HEK293 (cell line): ENCODE measurements around the gene PGK2.

ENCODE experiments used
- FEZF1 ChIP-seq: fragments of 450-650 bp; formaldehyde crosslinking; IDR thresholded peaks from 2 replicates; pipeline ENCODE4 v1.5.1; 2016; ENCODE audit warnings: missing biosample characterization, missing genetic modification characterization
- KLF16 ChIP-seq: fragments of 450-650 bp; formaldehyde crosslinking; IDR thresholded peaks from 2 replicates; pipeline ENCODE4 v1.5.1; 2017; ENCODE audit warnings: missing biosample characterization, missing genetic modification characterization
- SP7 ChIP-seq: fragments of 450-650 bp; formaldehyde crosslinking; IDR thresholded peaks from 2 replicates; pipeline ENCODE4 v1.5.1; 2016; ENCODE audit warnings: missing biosample characterization, missing genetic modification characterization
- ZBTB21 ChIP-seq: fragments of 450-650 bp; formaldehyde crosslinking; IDR thresholded peaks from 2 replicates; pipeline ENCODE4 v1.5.1; 2017; ENCODE audit warnings: missing biosample characterization, missing genetic modification characterization
- ZNF423 ChIP-seq: fragments of 450-650 bp; formaldehyde crosslinking; IDR thresholded peaks from 2 replicates; pipeline ENCODE4 v1.5.1; 2016; ENCODE audit warnings: missing biosample characterization, missing genetic modification characterization
- ZNF626 ChIP-seq: fragments of 450-650 bp; sonication (Bioruptor Pico); formaldehyde crosslinking; IDR thresholded peaks from 2 replicates; pipeline ENCODE4 v1.5.1; 2018; ENCODE audit warnings: missing biosample characterization, missing genetic modification characterization, inconsistent platforms
- ZNF747 ChIP-seq: fragments of 450-650 bp; formaldehyde crosslinking; IDR thresholded peaks from 2 replicates; pipeline ENCODE4 v1.5.1; 2016; ENCODE audit warnings: missing biosample characterization, missing genetic modification characterization
- ZNF776 ChIP-seq: fragments of 450-650 bp; formaldehyde crosslinking; IDR thresholded peaks from 2 replicates; pipeline ENCODE4 v1.5.0; 2017; ENCODE audit warnings: missing biosample characterization, missing genetic modification characterization, borderline replicate concordance
- TF ChIP-seq, protein P1 (sequence below): fragments of 450-650 bp; formaldehyde crosslinking; IDR thresholded peaks from 2 replicates; pipeline ENCODE4 v1.5.1; 2016; ENCODE audit warnings: missing biosample characterization, missing genetic modification characterization
- TF ChIP-seq, protein P2 (sequence below): fragments of 450-650 bp; formaldehyde crosslinking; IDR thresholded peaks from 2 replicates; pipeline ENCODE4 v1.5.1; 2016; ENCODE audit warnings: missing biosample characterization, missing genetic modification characterization

DNA sequence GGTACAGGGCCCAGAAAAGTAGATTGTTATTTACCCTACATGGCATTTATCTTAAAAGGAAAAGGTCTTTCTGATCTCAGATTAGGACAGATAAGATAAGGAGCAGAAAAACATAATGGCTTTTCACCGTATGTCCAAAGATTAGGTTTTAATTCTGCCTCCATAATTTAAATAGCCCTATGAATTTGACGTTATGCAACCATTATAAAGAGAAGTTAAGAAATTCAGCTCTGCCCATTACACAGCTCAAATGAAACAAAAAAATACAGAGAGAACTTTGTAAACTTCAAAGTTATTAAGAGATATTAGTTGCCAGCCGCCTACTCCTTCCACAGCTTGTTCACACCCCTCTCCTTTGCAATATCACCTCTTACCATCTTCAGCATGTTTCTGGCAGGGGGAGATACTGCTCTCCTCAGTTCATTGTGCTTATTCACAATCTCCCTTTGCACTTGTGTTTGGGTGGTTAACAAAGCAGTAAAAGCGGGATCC is 51.0 kb downstream of the PGK2 start:
- no peak for TF ChIP-seq ZNF626 (tag by site-specific recombination)
- TF ChIP-seq SP7 (tag by site-specific recombination), result no peak
- TF ChIP-seq, protein P1, sequence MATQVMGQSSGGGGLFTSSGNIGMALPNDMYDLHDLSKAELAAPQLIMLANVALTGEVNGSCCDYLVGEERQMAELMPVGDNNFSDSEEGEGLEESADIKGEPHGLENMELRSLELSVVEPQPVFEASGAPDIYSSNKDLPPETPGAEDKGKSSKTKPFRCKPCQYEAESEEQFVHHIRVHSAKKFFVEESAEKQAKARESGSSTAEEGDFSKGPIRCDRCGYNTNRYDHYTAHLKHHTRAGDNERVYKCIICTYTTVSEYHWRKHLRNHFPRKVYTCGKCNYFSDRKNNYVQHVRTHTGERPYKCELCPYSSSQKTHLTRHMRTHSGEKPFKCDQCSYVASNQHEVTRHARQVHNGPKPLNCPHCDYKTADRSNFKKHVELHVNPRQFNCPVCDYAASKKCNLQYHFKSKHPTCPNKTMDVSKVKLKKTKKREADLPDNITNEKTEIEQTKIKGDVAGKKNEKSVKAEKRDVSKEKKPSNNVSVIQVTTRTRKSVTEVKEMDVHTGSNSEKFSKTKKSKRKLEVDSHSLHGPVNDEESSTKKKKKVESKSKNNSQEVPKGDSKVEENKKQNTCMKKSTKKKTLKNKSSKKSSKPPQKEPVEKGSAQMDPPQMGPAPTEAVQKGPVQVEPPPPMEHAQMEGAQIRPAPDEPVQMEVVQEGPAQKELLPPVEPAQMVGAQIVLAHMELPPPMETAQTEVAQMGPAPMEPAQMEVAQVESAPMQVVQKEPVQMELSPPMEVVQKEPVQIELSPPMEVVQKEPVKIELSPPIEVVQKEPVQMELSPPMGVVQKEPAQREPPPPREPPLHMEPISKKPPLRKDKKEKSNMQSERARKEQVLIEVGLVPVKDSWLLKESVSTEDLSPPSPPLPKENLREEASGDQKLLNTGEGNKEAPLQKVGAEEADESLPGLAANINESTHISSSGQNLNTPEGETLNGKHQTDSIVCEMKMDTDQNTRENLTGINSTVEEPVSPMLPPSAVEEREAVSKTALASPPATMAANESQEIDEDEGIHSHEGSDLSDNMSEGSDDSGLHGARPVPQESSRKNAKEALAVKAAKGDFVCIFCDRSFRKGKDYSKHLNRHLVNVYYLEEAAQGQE (tag by site-specific recombination), result no peak
- TF ChIP-seq, protein P2, sequence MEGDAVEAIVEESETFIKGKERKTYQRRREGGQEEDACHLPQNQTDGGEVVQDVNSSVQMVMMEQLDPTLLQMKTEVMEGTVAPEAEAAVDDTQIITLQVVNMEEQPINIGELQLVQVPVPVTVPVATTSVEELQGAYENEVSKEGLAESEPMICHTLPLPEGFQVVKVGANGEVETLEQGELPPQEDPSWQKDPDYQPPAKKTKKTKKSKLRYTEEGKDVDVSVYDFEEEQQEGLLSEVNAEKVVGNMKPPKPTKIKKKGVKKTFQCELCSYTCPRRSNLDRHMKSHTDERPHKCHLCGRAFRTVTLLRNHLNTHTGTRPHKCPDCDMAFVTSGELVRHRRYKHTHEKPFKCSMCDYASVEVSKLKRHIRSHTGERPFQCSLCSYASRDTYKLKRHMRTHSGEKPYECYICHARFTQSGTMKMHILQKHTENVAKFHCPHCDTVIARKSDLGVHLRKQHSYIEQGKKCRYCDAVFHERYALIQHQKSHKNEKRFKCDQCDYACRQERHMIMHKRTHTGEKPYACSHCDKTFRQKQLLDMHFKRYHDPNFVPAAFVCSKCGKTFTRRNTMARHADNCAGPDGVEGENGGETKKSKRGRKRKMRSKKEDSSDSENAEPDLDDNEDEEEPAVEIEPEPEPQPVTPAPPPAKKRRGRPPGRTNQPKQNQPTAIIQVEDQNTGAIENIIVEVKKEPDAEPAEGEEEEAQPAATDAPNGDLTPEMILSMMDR (tag by site-specific recombination), result no peak
- no peak for TF ChIP-seq ZNF423 (tag by site-specific recombination)
- no peak for TF ChIP-seq ZNF776 (tag by site-specific recombination)
- TF ChIP-seq ZNF747 (tag by site-specific recombination), result no peak
- no peak for TF ChIP-seq KLF16 (tag by site-specific recombination)
- no peak for TF ChIP-seq FEZF1
- no peak for TF ChIP-seq ZBTB21 (tag by site-specific recombination)
